ENCODE data around the gene SLC38A6. TPM values are rescaled to one million over a fixed set of nuclear protein-coding genes. Genes with fewer than 3 reads are reported as not detected.

Gene SLC38A6
- total and polyA plus RNA-seq, 2 of the 8 experiments (the other 6 are each of a cell fraction or from before 2014, with no cell fraction given): 8.1 to 9.8 TPM

- H3K79me1 ChIP-seq (ENCODE audit: low read depth, low read length): no peaks in the 10 kb centered on the region
- no peak for DNase-seq (ENCODE audit: low read depth in 1 of 2, low spot score in 2 of 2)
- no peaks in the 10 kb centered on the region for H3K27me3 ChIP-seq (replicated peaks in 1 of 4; ENCODE audit: control insufficient read depth in 3 of 4, extremely low read depth in 1 of 4, insufficient read depth in 3 of 4, low read length in 3 of 4)
- H3K4ac ChIP-seq (replicated peaks; ENCODE audit: insufficient read length, low read depth, low read length): no peak overlapping the region
- no peaks in the 10 kb centered on the region for H3K4me1 ChIP-seq (replicated peaks in 1 of 4; ENCODE audit: control insufficient read depth in 3 of 4, insufficient read depth in 4 of 4, low read length in 3 of 4)
- H3K27ac ChIP-seq (ENCODE audit: low read depth, low read length): no peak overlapping the region
- H4K8ac ChIP-seq (ENCODE audit: extremely low read depth, insufficient read depth, low read length): no peak overlapping the region
- no peak overlapping the region for H3K4me2 ChIP-seq (ENCODE audit: insufficient read depth in 1 of 2, low read depth in 2 of 2, low read length in 2 of 2)
- ChIA-PET POLR2A (ENCODE audit: partially characterized antibody) (interaction anchor here (0.9 kb wide), 1 partner anchor 14 kb away, joined by 3 read pairs; no protein-coding TSS in a partner anchor), CTCF (ENCODE audit: partially characterized antibody) (interaction anchor here (0.6 to 1.5 kb wide), 4 partner anchors 39 to 426 kb away, joined by 3 to 4 read pairs (median 3); no protein-coding TSS in a partner anchor)
- H3K36me3 ChIP-seq (ENCODE audit: control insufficient read depth in 2 of 4, insufficient read depth in 4 of 4, low read length in 3 of 4): no peaks in the 10 kb centered on the region
- no peak overlapping the region for H2AFZ ChIP-seq (ENCODE audit: low read length)
- H2BK20ac ChIP-seq (ENCODE audit: low read length): no peak overlapping the region
- no peak for TF ChIP-seq TAF7 (optimal IDR thresholded peaks at IDR 0.05; ENCODE audit: borderline replicate concordance, low read depth, low read length)
- TF ChIP-seq BRCA1 (IDR thresholded peaks at IDR 0.05; ENCODE audit: low read depth, low read length): no peak
- TF ChIP-seq EZH2 (IDR thresholded peaks at IDR 0.05; ENCODE audit: low read depth, low read length, severe bottlenecking): no peak
- TF ChIP-seq ZNF274 (IDR thresholded peaks at IDR 0.05; ENCODE audit: borderline replicate concordance, extremely low read depth, low read length): no peak
- TF ChIP-seq, protein P1, sequence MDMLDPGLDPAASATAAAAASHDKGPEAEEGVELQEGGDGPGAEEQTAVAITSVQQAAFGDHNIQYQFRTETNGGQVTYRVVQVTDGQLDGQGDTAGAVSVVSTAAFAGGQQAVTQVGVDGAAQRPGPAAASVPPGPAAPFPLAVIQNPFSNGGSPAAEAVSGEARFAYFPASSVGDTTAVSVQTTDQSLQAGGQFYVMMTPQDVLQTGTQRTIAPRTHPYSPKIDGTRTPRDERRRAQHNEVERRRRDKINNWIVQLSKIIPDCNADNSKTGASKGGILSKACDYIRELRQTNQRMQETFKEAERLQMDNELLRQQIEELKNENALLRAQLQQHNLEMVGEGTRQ (IDR thresholded peaks at IDR 0.05; ENCODE audit: low read length): no peak
- no peak for TF ChIP-seq ASH2L (IDR thresholded peaks at IDR 0.05; ENCODE audit: low read length)
- no peak for TF ChIP-seq CBX5 (IDR thresholded peaks at IDR 0.05; ENCODE audit: low read depth, low read length)
- no peak for TF ChIP-seq CHD2 (IDR thresholded peaks at IDR 0.05; ENCODE audit: low read length)
- TF ChIP-seq RFX5 (IDR thresholded peaks at IDR 0.05; ENCODE audit: borderline replicate concordance, low read depth, low read length): no peak
- no peak for TF ChIP-seq CBX8 (IDR thresholded peaks at IDR 0.05; ENCODE audit: borderline replicate concordance, low read depth, low read length)
- TF ChIP-seq TEAD4 (IDR thresholded peaks at IDR 0.05; ENCODE audit: low read depth, low read length): no peak
- TF ChIP-seq EP300 (IDR thresholded peaks at IDR 0.05; ENCODE audit: borderline replicate concordance in 1 of 2, low read depth in 2 of 2, low read length in 2 of 2): no peak
- no peak for TF ChIP-seq SAP30 (IDR thresholded peaks at IDR 0.05; ENCODE audit: insufficient read depth, insufficient replicate concordance, low read length)
- no peak for TF ChIP-seq BCL11A (IDR thresholded peaks at IDR 0.05; ENCODE audit: low read depth in 2 of 2, low read length in 2 of 2)
- H2BK5ac ChIP-seq (ENCODE audit: low read depth, low read length): no peak overlapping the region
- FAIRE-seq: no peak
- peaks cover 0 to 4% of the 10 kb centered on the region in 2 experiments; a peak in 1 of 4 replicates for H3K9me3 ChIP-seq (ENCODE audit: insufficient read depth in 2 of 2, low read depth in 1 of 2, low read length in 1 of 2)
- H4K5ac ChIP-seq (ENCODE audit: insufficient read length, low read depth, low read length): no peak overlapping the region
- no peaks in the 10 kb centered on the region for H4K20me1 ChIP-seq (replicated peaks in 1 of 2; ENCODE audit: control insufficient read depth in 1 of 2, insufficient read depth in 2 of 2, low read length in 2 of 2)
- no peak overlapping the region for H2BK15ac ChIP-seq (ENCODE audit: low read length)
- no peaks in the 10 kb centered on the region for H3K23me2 ChIP-seq (ENCODE audit: low read depth, low read length)
- H2BK120ac ChIP-seq (replicated peaks; ENCODE audit: low read depth, low read length): no peak overlapping the region
- no peak overlapping the region for H3K14ac ChIP-seq (ENCODE audit: insufficient read length)
- no peak overlapping the region for H3K56ac ChIP-seq (replicated peaks; ENCODE audit: insufficient read length, low read depth, low read length)
- H2BK12ac ChIP-seq (ENCODE audit: low read depth, low read length): no peak overlapping the region
- no peak overlapping the region for H2AK5ac ChIP-seq (ENCODE audit: low read depth, low read length)
- H3K79me2 ChIP-seq (ENCODE audit: control insufficient read depth in 1 of 2, insufficient read depth in 2 of 2, low read length in 2 of 2): no peaks in the 10 kb centered on the region
- no peak overlapping the region for H3K18ac ChIP-seq (ENCODE audit: extremely low read depth, low read length)
- H3K23ac ChIP-seq (ENCODE audit: insufficient read length): no peak overlapping the region
- H3K9ac ChIP-seq (replicated peaks in 1 of 4; ENCODE audit: extremely low read depth in 1 of 4, low read depth in 3 of 4, low read length in 3 of 4): no peak overlapping the region
- no peak overlapping the region for H3K4me3 ChIP-seq (ENCODE audit: extremely low read depth in 1 of 4, insufficient read depth in 2 of 4, low read depth in 3 of 4, low read length in 4 of 4)
- H4K91ac ChIP-seq (replicated peaks; ENCODE audit: insufficient read length, low read length): no peak overlapping the region
Measured at GRCh38 chr14:61065656-61066055, 84.6 kb downstream of the SLC38A6 start.
